NK-92 (cell line): ENCODE measurements around the gene DGCR8.
"Not testable (repeated sequence)": the region's sequence is repeated elsewhere in the genome, so short reads cannot be mapped to it uniquely, and the experiment has no call there.

Experiments used
- DNase-seq: peaks from one replicate; lab custom pipeline; 2025; ENCODE audit not compliant: unreplicated experiment; lab: John Stamatoyannopoulos, UW

The DGCR8 gene

GRCh38 chr22:20149257-20150250, 69.5 kb downstream of the DGCR8 start:
- DNase-seq: no peak

- no peak for DNase-seq
Observed at GRCh38 chr22:20150381-20151275, 70.6 kb downstream of the DGCR8 start, which contains the start of gene CCDC188. CCDC188 (minus strand) TSS chr22:20151055; CDS start chr22:20150986, 69 bp downstream.

- no peak for DNase-seq
Observed at GRCh38 chr22:20151276-20151588, 71.2 kb downstream of the DGCR8 start.

- DNase-seq: no peak
Observed at GRCh38 chr22:20152464-20152890, 72.4 kb downstream of the DGCR8 start.

- DNase-seq: no peak
Observed at GRCh38 chr22:20153945-20154344, 73.9 kb downstream of the DGCR8 start.

- no peak for DNase-seq
Observed at GRCh38 chr22:20154602-20155187, 74.7 kb downstream of the DGCR8 start.

GRCh38 chr22:20155330-20156041, 75.4 kb downstream of the DGCR8 start:
- DNase-seq: no peak

- DNase-seq: no peak
Observed at GRCh38 chr22:20156042-20156389, 76.0 kb downstream of the DGCR8 start.

- DNase-seq: peak; percentile 23
Observed at GRCh38 chr22:20156611-20157429, 76.8 kb downstream of the DGCR8 start.

- no peak for DNase-seq
Observed at GRCh38 chr22:20157430-20158183, 77.6 kb downstream of the DGCR8 start.

- no peak for DNase-seq
Observed at GRCh38 chr22:20158391-20159036, 78.5 kb downstream of the DGCR8 start.

GRCh38 chr22:20159076-20159475, 79.0 kb downstream of the DGCR8 start:
- no peak for DNase-seq

GRCh38 chr22:20159531-20159930, 79.5 kb downstream of the DGCR8 start:
- not testable (repeated sequence) for DNase-seq

- DNase-seq: no peak
Observed at GRCh38 chr22:20160041-20160440, 80.0 kb downstream of the DGCR8 start.
